OCI-LY7 (cell line): ENCODE measurements around the gene SLC22A7. TPM values are rescaled to one million over a fixed set of nuclear protein-coding genes. Genes with fewer than 3 reads are reported as not detected.

ENCODE experiments used
- BruUV-seq: library from RNA; stranded (reverse); fragments of 400-500 nt; replicated peaks from 2 replicates; lab custom pipeline; 2021; lab: Mats Ljungman, UMichigan
- CTCF ChIA-PET: fragments of 300-600 bp; sonication (Branson Sonifier 250); formaldehyde crosslinking; loops from one replicate; lab custom pipeline; 2022; ENCODE audit warnings: antibody characterized with exemption; ENCODE audit not compliant: unreplicated experiment; lab: Charles Lee
- POLR2A ChIA-PET: fragments of 300-600 bp; sonication (Branson Sonifier 250); formaldehyde crosslinking; loops from one replicate; lab custom pipeline; 2022; ENCODE audit warnings: antibody characterized with exemption; lab: Charles Lee
- DNase-seq: peaks from one replicate; pipeline ENCODE4 v3.0.0-alpha.2; 2015; ENCODE audit warnings: low spot score
- H2AFZ ChIP-seq: fragments of 200-600 bp; sonication (generic), shearing (Covaris generic); 2 replicates; pipeline ENCODE4 v1.6.1; 2014; ENCODE audit warnings: mild to moderate bottlenecking, antibody characterized with exemption, low read length, moderate library complexity
- H3K27ac ChIP-seq: fragments of 200-600 bp; sonication (generic); 2 replicates; pipeline ENCODE4 v1.5.1; 2014; ENCODE audit warnings: mixed run types, low read depth, mild to moderate bottlenecking, moderate library complexity, low read length, inconsistent platforms; ENCODE audit not compliant: poor library complexity, severe bottlenecking
- H3K36me3 ChIP-seq: fragments of 200-600 bp; sonication (generic); 2 replicates; pipeline ENCODE4 v1.6.1; 2014; ENCODE audit warnings: mild to moderate bottlenecking, antibody characterized with exemption, low read length, moderate library complexity, mixed read lengths; ENCODE audit not compliant: insufficient read depth
- H3K4me1 ChIP-seq: fragments of 200-600 bp; sonication (generic); 2 replicates; pipeline ENCODE4 v1.5.1; 2014; ENCODE audit warnings: mild to moderate bottlenecking, low read length; ENCODE audit not compliant: insufficient read depth, poor library complexity, severe bottlenecking
- H3K4me2 ChIP-seq: fragments of 200-600 bp; sonication (generic); 2 replicates; pipeline ENCODE4 v1.6.1; 2014; ENCODE audit warnings: mild to moderate bottlenecking, low read length
- H3K4me3 ChIP-seq: fragments of 200-600 bp; sonication (generic); 2 replicates; pipeline ENCODE4 v1.5.1; 2014; ENCODE audit warnings: mild to moderate bottlenecking, low read depth, low read length; ENCODE audit not compliant: poor library complexity, severe bottlenecking
- H3K79me2 ChIP-seq: fragments of 200-600 bp; sonication (generic); 2 replicates; pipeline ENCODE4 v1.6.1; 2016; ENCODE audit warnings: low read depth, mild to moderate bottlenecking, low read length, moderate library complexity, mixed read lengths; ENCODE audit not compliant: insufficient read depth
- H3K9me2 ChIP-seq: fragments of 200-600 bp; sonication (generic); 2 replicates; pipeline ENCODE4 v1.6.1; 2016; ENCODE audit warnings: mild to moderate bottlenecking, low read length, mixed read lengths; ENCODE audit not compliant: insufficient read depth
- H3K9me3 ChIP-seq: fragments of 200-600 bp; sonication (generic); 2 replicates; pipeline ENCODE4 v1.6.1; 2014; ENCODE audit warnings: mild to moderate bottlenecking, mixed run types, low read length, mixed read lengths
- H4K20me1 ChIP-seq: fragments of 200-600 bp; sonication (generic); 2 replicates; pipeline ENCODE4 v1.6.1; 2014; ENCODE audit warnings: mild to moderate bottlenecking, antibody characterized with exemption, low read length, moderate library complexity, mixed read lengths; ENCODE audit not compliant: insufficient read depth
- EZH2phosphoT487 ChIP-seq: fragments of 200-600 bp; sonication (generic); IDR thresholded peaks from 2 replicates; pipeline ENCODE4 v1.6.1; 2018; ENCODE audit warnings: low read depth, borderline replicate concordance, mild to moderate bottlenecking, mixed run types, antibody characterized with exemption, low read length, moderate library complexity, mixed read lengths
- intact Hi-C: fragments of 100-400 bp; cut with micrococcal nuclease; formaldehyde crosslinking; loops from one replicate; pipeline ENCODE4 v1.10.0; 2022; ENCODE audit not compliant: unreplicated experiment
- total RNA-seq, 2 experiments: library from RNA; depleted of rRNA in 1 of 2; stranded (reverse); fragments of >200 nt in 1 of 2; shearing (Covaris generic) in 1 of 2; gene quantifications; 2 replicates each; pipeline ENCODE4 v1.2.3, GENCODE V29; 2014 to 2022
- TF ChIP-seq, protein P1 (sequence below): fragments of 200-600 bp; sonication (generic); conservative IDR thresholded peaks from 2 replicates; pipeline ENCODE4 v1.5.1; 2014; ENCODE audit warnings: mild to moderate bottlenecking, antibody characterized with exemption, low read length, moderate library complexity, mixed read lengths

SLC22A7 gene
- total RNA-seq, 2 experiments from 2014 or later, result not detected

DNA sequence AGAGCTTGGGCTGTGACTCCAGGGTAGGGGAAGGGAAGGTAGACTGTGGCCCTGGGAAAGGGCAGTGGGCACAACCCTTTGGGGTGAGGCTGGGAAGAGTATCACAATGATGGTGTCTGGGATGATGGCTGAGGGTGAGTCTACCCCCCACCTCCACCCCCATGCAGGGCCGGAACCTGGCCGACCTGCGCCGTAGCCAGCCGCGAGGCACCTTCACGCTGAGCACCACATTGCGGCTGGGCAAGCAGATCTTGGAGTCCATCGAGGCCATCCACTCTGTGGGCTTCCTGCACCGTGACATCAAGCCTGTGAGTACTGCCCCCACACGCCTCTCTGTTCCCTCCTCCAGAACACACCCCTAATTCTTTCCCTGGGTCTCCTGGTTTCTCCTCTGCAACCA is 44.7 kb upstream of the SLC22A7 start:
- intact Hi-C loops, result no loop called here
- no peak for DNase-seq
- H3K4me1 ChIP-seq, result no peaks in the 10 kb centered on the region
- TF ChIP-seq EZH2phosphoT487, result no peak
- TF ChIP-seq, protein P1, sequence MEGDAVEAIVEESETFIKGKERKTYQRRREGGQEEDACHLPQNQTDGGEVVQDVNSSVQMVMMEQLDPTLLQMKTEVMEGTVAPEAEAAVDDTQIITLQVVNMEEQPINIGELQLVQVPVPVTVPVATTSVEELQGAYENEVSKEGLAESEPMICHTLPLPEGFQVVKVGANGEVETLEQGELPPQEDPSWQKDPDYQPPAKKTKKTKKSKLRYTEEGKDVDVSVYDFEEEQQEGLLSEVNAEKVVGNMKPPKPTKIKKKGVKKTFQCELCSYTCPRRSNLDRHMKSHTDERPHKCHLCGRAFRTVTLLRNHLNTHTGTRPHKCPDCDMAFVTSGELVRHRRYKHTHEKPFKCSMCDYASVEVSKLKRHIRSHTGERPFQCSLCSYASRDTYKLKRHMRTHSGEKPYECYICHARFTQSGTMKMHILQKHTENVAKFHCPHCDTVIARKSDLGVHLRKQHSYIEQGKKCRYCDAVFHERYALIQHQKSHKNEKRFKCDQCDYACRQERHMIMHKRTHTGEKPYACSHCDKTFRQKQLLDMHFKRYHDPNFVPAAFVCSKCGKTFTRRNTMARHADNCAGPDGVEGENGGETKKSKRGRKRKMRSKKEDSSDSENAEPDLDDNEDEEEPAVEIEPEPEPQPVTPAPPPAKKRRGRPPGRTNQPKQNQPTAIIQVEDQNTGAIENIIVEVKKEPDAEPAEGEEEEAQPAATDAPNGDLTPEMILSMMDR, result no peak
- no peak overlapping the region for H3K27ac ChIP-seq
- BruUV-seq, result no TSS peak
- no peak overlapping the region for H2AFZ ChIP-seq
- no peaks in the 10 kb centered on the region for H3K79me2 ChIP-seq
- no peaks in the 10 kb centered on the region for H3K9me3 ChIP-seq
- no peaks in the 10 kb centered on the region for H3K9me2 ChIP-seq
- ChIA-PET POLR2A (interaction anchor here (1.0 kb wide), 1 partner anchor 68 kb away, joined by 4 read pairs; no protein-coding TSS in a partner anchor), CTCF (interaction anchor here (0.6 kb wide), 1 partner anchor 23 kb away, joined by 3 read pairs; no protein-coding TSS in a partner anchor)
- no peak overlapping the region for H3K4me3 ChIP-seq
- no peaks in the 10 kb centered on the region for H3K36me3 ChIP-seq
- H4K20me1 ChIP-seq, result no peaks in the 10 kb centered on the region
- no peak overlapping the region for H3K4me2 ChIP-seq

DNA sequence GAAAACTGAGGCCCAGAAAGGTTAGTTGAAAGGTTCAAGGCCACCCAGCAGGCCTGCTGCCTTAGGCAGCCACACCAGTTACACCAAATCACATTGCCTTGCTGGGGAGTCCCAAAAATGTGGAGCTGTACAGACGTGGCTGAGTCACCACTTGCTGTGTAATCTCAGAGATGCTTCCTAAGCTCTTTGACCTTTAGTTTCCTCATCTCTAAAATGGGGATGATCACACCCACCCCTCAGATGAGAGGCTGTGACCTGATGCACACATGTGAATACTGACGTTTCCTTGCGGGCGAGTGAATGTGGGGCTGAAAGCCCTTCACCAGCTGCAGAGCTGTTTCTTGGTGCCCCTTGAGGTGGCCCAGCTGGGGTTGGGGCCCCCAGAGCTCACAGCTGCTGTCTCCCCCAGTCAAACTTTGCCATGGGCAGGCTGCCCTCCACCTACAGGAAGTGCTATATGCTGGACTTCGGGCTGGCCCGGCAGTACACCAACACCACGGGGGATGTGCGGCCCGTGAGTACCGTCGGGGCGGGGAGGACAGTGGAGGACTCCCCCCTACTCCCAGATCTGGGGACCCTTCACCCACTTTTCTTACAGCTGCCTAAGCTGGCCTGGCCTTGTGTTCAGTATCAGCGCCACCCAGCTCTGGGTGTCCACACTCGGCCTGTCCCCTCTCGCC is 43.8 kb upstream of the SLC22A7 start:
- Histone ChIP-seq H3K4me3 (no peak overlapping the region), H3K4me1 (no peaks in the 10 kb centered on the region), H3K79me2 (no peaks in the 10 kb centered on the region), H3K9me2 (no peaks in the 10 kb centered on the region), H4K20me1 (no peaks in the 10 kb centered on the region), H3K4me2 (no peak overlapping the region), H3K9me3 (no peaks in the 10 kb centered on the region), H3K36me3 (no peaks in the 10 kb centered on the region), H2AFZ (no peak overlapping the region), H3K27ac (no peak overlapping the region)
- TF ChIP-seq EZH2phosphoT487, result no peak
- TF ChIP-seq, protein P1, result no peak
- no peak for DNase-seq
- ChIA-PET CTCF (no interaction called here), POLR2A (no interaction called here)
- intact Hi-C loops, result no loop called here
- no TSS peak for BruUV-seq

DNA sequence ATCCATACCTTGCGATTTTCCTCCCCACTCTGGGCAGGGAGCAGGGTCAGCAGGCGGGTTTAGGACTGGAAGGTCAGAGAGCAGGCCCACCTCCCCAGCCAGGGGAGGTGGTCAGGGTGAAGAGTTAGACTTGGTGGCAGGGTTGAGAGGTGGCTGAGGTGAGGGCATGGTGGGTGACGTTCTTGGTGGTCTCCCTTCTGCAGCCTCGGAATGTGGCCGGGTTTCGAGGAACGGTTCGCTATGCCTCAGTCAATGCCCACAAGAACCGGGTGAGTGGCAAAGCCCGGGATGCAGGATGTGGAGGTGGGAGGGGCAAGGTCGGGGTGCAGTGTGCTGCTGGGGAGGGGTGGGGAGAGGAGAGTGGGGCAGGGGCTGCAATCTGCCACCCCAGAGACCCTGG is 43.2 kb upstream of the SLC22A7 start:
- POLR2A ChIA-PET, result no interaction called here
- H3K9me3 ChIP-seq, result no peaks in the 10 kb centered on the region
- TF ChIP-seq EZH2phosphoT487, result no peak
- TF ChIP-seq, protein P1, result no peak
- intact Hi-C loops, result no loop called here
- no peak overlapping the region for H3K27ac ChIP-seq
- H4K20me1 ChIP-seq, result no peaks in the 10 kb centered on the region
- H3K9me2 ChIP-seq, result no peaks in the 10 kb centered on the region
- CTCF ChIA-PET, result no interaction called here
- H3K4me1 ChIP-seq, result no peaks in the 10 kb centered on the region
- no TSS peak for BruUV-seq
- no peaks in the 10 kb centered on the region for H3K79me2 ChIP-seq
- H3K4me3 ChIP-seq, result no peak overlapping the region
- H2AFZ ChIP-seq, result no peak overlapping the region
- no peak for DNase-seq
- H3K36me3 ChIP-seq, result no peaks in the 10 kb centered on the region
- no peak overlapping the region for H3K4me2 ChIP-seq
